ENCODE measurements around the gene SLC24A1.

The SLC24A1 gene

DNA sequence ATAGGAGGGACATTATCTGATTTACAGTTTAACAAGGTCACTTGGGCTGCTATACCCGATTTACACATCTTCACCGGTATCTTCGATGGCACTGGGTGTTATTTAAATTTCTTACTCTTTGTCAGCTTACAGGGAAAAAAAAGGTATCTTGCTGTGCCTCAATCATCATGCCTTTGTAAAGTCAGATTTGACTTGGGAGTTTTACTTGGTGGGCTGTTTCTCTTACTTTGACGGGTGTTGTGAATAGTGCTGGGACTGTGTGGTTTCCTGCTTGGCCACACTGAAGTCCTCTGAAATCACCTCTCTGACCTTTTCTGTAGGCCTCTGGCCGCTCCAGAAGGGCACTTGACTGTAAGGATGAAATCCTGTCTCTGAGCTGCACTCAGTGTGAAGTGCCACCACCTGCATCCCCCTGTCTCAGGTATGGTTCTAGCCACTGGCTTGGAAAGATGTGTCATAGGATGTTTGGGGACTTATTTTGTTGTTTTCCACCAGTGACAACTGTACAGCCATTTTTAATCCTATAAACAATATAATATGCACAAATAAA, 3.1 kb upstream of the SLC24A1 start:
- TF ChIP-seq, protein P1, sequence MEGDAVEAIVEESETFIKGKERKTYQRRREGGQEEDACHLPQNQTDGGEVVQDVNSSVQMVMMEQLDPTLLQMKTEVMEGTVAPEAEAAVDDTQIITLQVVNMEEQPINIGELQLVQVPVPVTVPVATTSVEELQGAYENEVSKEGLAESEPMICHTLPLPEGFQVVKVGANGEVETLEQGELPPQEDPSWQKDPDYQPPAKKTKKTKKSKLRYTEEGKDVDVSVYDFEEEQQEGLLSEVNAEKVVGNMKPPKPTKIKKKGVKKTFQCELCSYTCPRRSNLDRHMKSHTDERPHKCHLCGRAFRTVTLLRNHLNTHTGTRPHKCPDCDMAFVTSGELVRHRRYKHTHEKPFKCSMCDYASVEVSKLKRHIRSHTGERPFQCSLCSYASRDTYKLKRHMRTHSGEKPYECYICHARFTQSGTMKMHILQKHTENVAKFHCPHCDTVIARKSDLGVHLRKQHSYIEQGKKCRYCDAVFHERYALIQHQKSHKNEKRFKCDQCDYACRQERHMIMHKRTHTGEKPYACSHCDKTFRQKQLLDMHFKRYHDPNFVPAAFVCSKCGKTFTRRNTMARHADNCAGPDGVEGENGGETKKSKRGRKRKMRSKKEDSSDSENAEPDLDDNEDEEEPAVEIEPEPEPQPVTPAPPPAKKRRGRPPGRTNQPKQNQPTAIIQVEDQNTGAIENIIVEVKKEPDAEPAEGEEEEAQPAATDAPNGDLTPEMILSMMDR (IDR thresholded peaks at IDR 0.05; ENCODE audit: insufficient read depth, missing control alignments), result no peak
- DNase-seq (ENCODE audit: insufficient read length, low spot score), result no peak

DNA sequence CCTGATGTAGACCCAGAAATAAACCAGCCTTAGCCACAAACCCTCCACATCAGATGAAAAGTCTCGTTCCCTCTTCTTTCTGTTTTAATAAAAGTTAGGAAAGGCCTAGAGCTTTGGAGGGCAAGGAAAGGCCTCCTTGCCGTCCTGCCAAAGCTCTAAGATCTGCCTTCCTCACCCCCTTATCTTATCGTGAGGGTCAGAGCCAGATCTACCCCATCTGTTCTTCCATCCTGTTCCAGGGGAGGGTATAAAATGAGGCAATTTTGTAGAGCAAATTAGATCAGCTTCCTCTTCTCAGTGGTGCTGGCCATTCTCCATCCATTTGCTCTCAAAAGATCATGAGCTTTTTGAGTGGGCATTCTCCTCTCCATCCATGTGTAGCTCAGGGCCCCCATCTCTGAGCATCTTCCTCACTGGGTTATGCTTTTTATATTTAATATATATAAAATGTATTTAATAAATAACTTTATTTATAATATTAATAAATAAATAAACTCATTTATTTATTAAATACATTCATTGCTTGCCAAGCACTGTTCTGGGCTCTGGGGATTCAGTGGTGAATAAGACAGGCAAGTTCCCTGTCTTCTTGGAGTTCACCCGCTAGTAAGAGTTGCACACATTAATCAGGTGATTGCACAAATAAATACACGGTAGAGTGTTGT, 2.0 kb upstream of the SLC24A1 start:
- no peak for DNase-seq (ENCODE audit: insufficient read length, low spot score)
- FAIRE-seq, result no peak
- TF ChIP-seq, protein P1 (IDR thresholded peaks at IDR 0.05; ENCODE audit: insufficient read depth, missing control alignments), result no peak

More for the DNA sequence above, 3.1 kb upstream of the SLC24A1 start:
- no peak for FAIRE-seq

DNA sequence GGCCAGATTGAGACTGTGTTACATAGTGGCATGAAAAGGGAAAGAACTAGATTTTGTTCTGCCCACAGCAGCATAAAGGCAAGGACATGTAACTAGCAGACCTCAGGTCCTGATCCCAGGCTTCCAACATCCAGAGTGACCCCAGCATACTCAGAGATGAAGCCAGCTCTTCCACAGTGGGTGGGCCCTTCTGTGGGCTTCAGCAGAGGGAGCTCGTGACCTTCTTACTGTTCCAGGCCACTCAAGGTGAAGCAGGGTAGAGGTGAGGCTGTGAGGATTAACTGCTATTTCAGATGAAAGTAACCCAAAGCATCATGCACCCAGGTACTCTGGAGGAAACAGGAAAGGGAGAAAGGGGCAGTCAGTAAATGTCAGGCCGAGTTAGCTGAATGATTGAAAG, 905 bp upstream of the SLC24A1 start:
- FAIRE-seq, result no peak
- DNase-seq (ENCODE audit: insufficient read length, low spot score), result no peak
- TF ChIP-seq, protein P1 (IDR thresholded peaks at IDR 0.05; ENCODE audit: insufficient read depth, missing control alignments), result peak; percentile 7

DNA sequence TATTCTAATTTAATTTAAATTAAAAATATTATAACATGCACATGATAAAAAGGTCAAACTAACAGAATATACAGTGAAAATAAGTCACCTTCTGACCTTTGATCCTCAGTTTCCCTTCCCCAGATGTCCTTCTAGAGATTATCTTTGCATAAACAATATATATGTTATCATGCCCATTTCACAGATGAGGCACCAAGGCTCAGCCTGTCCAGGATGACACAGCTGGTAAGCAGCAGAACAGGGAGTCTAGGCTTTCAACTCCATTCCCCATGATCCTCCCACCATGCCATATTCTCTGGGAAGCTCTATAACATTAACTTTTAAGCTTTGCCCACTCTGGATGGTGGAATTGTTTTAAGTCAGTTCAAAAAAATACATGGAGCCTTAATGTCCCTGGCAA, 1.4 kb downstream of the SLC24A1 start:
- TF ChIP-seq, protein P1 (IDR thresholded peaks at IDR 0.05; ENCODE audit: insufficient read depth, missing control alignments), result no peak
- no peak for DNase-seq (ENCODE audit: insufficient read length, low spot score)
- no peak for FAIRE-seq

DNA sequence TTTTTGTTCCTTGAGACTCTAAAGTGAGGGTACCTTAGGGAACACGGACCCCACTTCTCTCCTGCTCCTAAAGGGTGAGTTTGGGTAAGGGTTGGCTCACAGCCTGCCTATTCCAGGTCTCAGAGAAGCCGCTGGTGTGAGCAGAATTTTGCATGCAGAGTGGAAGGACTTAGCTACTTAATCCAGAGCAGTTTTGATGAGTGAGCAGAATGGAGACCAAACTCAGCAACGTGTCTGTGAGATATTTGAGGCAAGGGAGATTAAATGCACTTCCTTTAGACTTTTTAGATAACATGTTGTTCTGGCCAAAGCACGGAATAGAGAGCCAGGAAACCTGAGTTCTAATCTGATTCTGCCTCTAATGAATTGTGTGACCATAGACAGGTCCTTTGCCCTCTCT, 5.1 kb downstream of the SLC24A1 start:
- FAIRE-seq (no peak), DNase-seq (ENCODE audit: insufficient read length, low spot score) (no peak)
- TF ChIP-seq, protein P1 (IDR thresholded peaks at IDR 0.05; ENCODE audit: insufficient read depth, missing control alignments), result no peak

DNA sequence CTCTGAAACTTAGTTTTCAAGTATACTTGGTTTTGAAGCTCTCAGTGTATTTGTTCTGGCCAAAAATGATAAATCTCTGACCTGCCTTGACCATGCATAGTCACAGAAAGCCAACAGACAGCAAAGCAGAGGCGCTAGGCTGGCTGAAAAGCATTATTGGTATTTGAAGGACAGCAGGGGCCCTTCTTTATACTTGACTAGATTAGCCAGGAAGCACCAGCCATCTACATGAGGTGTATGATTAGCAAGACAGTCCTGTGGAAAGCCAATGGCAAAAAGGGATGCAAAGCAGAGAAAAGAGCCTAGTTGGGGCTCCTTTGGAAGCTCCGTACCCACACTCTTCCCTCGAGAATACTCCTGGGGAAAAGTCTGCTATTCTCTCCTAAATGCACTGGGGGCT, 7.8 kb downstream of the SLC24A1 start:
- TF ChIP-seq, protein P1 (IDR thresholded peaks at IDR 0.05; ENCODE audit: insufficient read depth, missing control alignments), result no peak
- no peak for FAIRE-seq
- DNase-seq (ENCODE audit: insufficient read length, low spot score), result no peak

DNA sequence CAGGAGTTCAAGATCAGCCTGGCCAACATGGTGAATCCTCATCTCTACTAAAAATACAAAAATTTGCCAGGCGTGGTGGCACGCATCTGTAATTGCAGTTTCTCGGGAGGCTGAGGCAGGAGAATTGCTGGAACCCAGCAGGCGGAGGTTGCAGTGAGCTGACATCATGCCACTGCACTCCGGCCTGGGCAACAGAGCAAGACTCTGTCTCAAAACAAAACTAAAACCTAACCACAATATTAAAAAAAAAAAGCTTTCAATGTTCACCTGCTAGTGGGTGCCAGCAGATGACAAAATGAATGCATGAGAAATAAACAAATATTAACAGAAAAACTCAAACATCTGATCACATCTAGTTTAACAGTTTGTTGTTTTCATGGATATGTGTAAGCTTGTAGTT, 9.0 kb downstream of the SLC24A1 start:
- DNase-seq (ENCODE audit: insufficient read length, low spot score) (no peak), FAIRE-seq (no peak)
- TF ChIP-seq, protein P1 (IDR thresholded peaks at IDR 0.05; ENCODE audit: insufficient read depth, missing control alignments), result no peak
